ENCODE measurements around the gene FAM3C. TPM values are rescaled to one million over a fixed set of nuclear protein-coding genes. Genes with fewer than 3 reads are reported as not detected.

FAM3C gene
- total and polyA plus RNA-seq, 2 donors (not counting 1 experiment from before 2014, with no cell fraction given) = 26.3 to 60.8 TPM

DNA sequence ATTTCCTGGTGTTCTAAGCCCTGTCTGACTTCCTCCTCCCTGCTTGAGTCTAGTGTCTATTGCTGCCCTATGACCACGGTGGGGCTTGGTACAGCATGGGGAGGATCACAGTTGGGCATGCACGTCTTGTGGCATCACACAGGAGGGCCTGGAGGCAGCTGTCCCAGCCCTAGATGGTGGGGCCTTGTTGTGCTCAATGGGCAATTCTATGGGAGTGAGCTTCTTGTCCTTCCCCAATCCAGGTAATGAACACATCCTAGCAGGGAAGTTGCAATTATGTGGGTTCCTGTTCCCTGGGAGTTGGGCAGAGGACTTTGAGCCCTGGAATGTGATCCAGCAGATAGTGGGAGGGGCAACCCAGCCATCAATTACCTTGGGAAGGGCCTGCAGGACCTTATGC, 10.8 kb upstream of the FAM3C start:
- TF ChIP-seq, protein P1, sequence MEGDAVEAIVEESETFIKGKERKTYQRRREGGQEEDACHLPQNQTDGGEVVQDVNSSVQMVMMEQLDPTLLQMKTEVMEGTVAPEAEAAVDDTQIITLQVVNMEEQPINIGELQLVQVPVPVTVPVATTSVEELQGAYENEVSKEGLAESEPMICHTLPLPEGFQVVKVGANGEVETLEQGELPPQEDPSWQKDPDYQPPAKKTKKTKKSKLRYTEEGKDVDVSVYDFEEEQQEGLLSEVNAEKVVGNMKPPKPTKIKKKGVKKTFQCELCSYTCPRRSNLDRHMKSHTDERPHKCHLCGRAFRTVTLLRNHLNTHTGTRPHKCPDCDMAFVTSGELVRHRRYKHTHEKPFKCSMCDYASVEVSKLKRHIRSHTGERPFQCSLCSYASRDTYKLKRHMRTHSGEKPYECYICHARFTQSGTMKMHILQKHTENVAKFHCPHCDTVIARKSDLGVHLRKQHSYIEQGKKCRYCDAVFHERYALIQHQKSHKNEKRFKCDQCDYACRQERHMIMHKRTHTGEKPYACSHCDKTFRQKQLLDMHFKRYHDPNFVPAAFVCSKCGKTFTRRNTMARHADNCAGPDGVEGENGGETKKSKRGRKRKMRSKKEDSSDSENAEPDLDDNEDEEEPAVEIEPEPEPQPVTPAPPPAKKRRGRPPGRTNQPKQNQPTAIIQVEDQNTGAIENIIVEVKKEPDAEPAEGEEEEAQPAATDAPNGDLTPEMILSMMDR (conservative IDR thresholded peaks at IDR 0.05 in 1 of 2, IDR thresholded peaks at IDR 0.05 in 1 of 2; ENCODE audit: low read depth in 1 of 2, low read length in 2 of 2) = no peak
- no peak for TF ChIP-seq EZH2 (IDR thresholded peaks at IDR 0.05; ENCODE audit: low read length, missing control alignments)
- Histone ChIP-seq H4K20me1 (ENCODE audit: control insufficient read depth, extremely low read depth, insufficient read depth, low read length) (no peaks in the 10 kb centered on the region), H3K4me1 (ENCODE audit: control insufficient read depth, extremely low read depth, insufficient read depth, low read length) (no peaks in the 10 kb centered on the region), H3K4me2 (ENCODE audit: extremely low read depth, insufficient read depth, low read length) (no peak overlapping the region), H3K36me3 (ENCODE audit: control insufficient read depth, insufficient read depth, low read length) (no peaks in the 10 kb centered on the region), H3K27me3 (ENCODE audit: control insufficient read depth, insufficient read depth, low read length) (no peaks in the 10 kb centered on the region), H3K9ac (ENCODE audit: insufficient read depth, low read length) (no peak overlapping the region), H3K9me3 (ENCODE audit: control insufficient read depth, insufficient read depth, low read depth, low read length) (no peaks in the 10 kb centered on the region), H3K27ac (ENCODE audit: insufficient read depth, low read length) (no peak overlapping the region), H3K4me3 (replicated peaks in 1 of 4; ENCODE audit: control extremely low read depth in 1 of 4, insufficient read depth in 1 of 4, low read depth in 3 of 4, low read length in 4 of 4) (no peak overlapping the region), H3K79me2 (ENCODE audit: control insufficient read depth, insufficient read depth, low read length) (no peaks in the 10 kb centered on the region), H2AFZ (ENCODE audit: low read length) (no peak overlapping the region)
- no peak for DNase-seq (ENCODE audit: low read depth in 2 of 2)

DNA sequence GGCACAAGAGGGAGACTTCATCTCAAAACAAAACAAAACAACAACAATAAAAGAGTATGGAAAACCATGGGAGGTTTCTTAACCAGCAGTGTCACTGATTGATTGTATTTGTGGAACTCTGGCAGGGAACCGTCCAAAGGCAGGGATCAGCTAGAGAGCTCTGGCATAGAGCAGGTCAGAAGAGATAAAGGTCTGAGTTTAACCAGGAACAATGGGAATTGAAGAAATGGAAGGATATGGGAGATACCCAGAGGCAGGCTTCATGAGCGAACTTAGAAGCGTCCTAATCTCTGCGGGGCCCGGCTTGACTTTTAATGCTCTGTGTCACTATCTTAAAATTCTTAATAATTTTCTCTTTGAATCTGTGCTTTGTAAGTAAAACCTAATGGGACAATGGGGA, 10.4 kb upstream of the FAM3C start:
- no peaks in the 10 kb centered on the region for H3K79me2 ChIP-seq (ENCODE audit: control insufficient read depth, insufficient read depth, low read length)
- no peaks in the 10 kb centered on the region for H3K27me3 ChIP-seq (ENCODE audit: control insufficient read depth, insufficient read depth, low read length)
- TF ChIP-seq, protein P1 (conservative IDR thresholded peaks at IDR 0.05 in 1 of 2, IDR thresholded peaks at IDR 0.05 in 1 of 2; ENCODE audit: low read depth in 1 of 2, low read length in 2 of 2) = no peak
- no peak for TF ChIP-seq EZH2 (IDR thresholded peaks at IDR 0.05; ENCODE audit: low read length, missing control alignments)
- no peaks in the 10 kb centered on the region for H3K36me3 ChIP-seq (ENCODE audit: control insufficient read depth, insufficient read depth, low read length)
- DNase-seq (ENCODE audit: low read depth in 2 of 2) = no peak
- no peaks in the 10 kb centered on the region for H3K4me1 ChIP-seq (ENCODE audit: control insufficient read depth, extremely low read depth, insufficient read depth, low read length)
- no peak overlapping the region for H2AFZ ChIP-seq (ENCODE audit: low read length)
- H3K9me3 ChIP-seq (ENCODE audit: control insufficient read depth, insufficient read depth, low read depth, low read length) = no peaks in the 10 kb centered on the region
- H4K20me1 ChIP-seq (ENCODE audit: control insufficient read depth, extremely low read depth, insufficient read depth, low read length) = no peaks in the 10 kb centered on the region
- no peak overlapping the region for H3K4me2 ChIP-seq (ENCODE audit: extremely low read depth, insufficient read depth, low read length)
- no peak overlapping the region for H3K4me3 ChIP-seq (replicated peaks in 1 of 4; ENCODE audit: control extremely low read depth in 1 of 4, insufficient read depth in 1 of 4, low read depth in 3 of 4, low read length in 4 of 4)
- H3K9ac ChIP-seq (ENCODE audit: insufficient read depth, low read length) = no peak overlapping the region
- H3K27ac ChIP-seq (ENCODE audit: insufficient read depth, low read length) = no peak overlapping the region

DNA sequence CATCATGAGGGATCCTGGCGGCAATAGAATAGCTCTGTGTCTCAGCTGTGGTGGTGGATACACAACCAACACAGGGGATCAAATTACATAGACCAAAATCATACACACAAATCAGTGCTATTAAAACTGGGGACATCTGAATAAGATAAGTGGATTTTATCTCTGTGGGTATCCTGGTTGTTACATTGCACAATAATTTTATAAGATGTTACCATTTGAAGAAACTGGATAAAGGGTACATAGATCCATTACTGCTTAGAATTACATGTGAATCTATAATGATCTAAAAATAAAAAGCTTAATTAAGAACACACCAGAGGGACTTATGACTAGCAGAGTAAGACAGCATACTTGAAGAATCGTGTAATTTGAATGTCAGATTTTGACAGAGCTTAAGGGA, 8.2 kb upstream of the FAM3C start:
- Histone ChIP-seq H3K9ac (ENCODE audit: insufficient read depth, low read length) (no peak overlapping the region), H3K27ac (ENCODE audit: insufficient read depth, low read length) (no peak overlapping the region), H4K20me1 (ENCODE audit: control insufficient read depth, extremely low read depth, insufficient read depth, low read length) (no peaks in the 10 kb centered on the region), H3K4me2 (ENCODE audit: extremely low read depth, insufficient read depth, low read length) (no peak overlapping the region), H3K79me2 (ENCODE audit: control insufficient read depth, insufficient read depth, low read length) (no peaks in the 10 kb centered on the region), H3K36me3 (ENCODE audit: control insufficient read depth, insufficient read depth, low read length) (no peaks in the 10 kb centered on the region), H3K4me1 (ENCODE audit: control insufficient read depth, extremely low read depth, insufficient read depth, low read length) (no peaks in the 10 kb centered on the region), H2AFZ (ENCODE audit: low read length) (no peak overlapping the region), H3K27me3 (ENCODE audit: control insufficient read depth, insufficient read depth, low read length) (no peaks in the 10 kb centered on the region), H3K4me3 (replicated peaks in 1 of 4; ENCODE audit: control extremely low read depth in 1 of 4, insufficient read depth in 1 of 4, low read depth in 3 of 4, low read length in 4 of 4) (no peak overlapping the region), H3K9me3 (ENCODE audit: control insufficient read depth, insufficient read depth, low read depth, low read length) (no peaks in the 10 kb centered on the region)
- TF ChIP-seq, protein P1 (conservative IDR thresholded peaks at IDR 0.05 in 1 of 2, IDR thresholded peaks at IDR 0.05 in 1 of 2; ENCODE audit: low read depth in 1 of 2, low read length in 2 of 2) = no peak
- no peak for DNase-seq (ENCODE audit: low read depth in 2 of 2)
